Breast epithelium (tissue), 4 donors: ENCODE data around the gene NUP98. TPM values are rescaled to one million over a fixed set of nuclear protein-coding genes. Genes with fewer than 3 reads are reported as not detected.
"Not testable (repeated sequence)": the region's sequence is repeated elsewhere in the genome, so short reads cannot be mapped to it uniquely, and the experiment has no call there.

Source experiments
- DNase-seq, 2 donors: peaks; one replicate each; pipeline ENCODE4 v3.0.0-alpha.2; 2019; ENCODE audit warnings: low spot score in 2 of 2
- H3K27ac ChIP-seq, 2 donors: fragments of 200-600 bp; sonication (generic) in 1 of 2; one replicate each; pipeline ENCODE4 v1.5.1; 2016 to 2019; ENCODE audit warnings: mild to moderate bottlenecking in 1 of 2
- H3K27me3 ChIP-seq, 2 donors: fragments of 200-600 bp; sonication (generic) in 1 of 2; one replicate each; pipeline versions ENCODE4 v1.5.1 to v1.6.0; 2017 to 2019; ENCODE audit warnings: control low read depth in 1 of 2, mild to moderate bottlenecking in 1 of 2
- H3K36me3 ChIP-seq: fragments of 200-600 bp; one replicate; pipeline ENCODE4 v1.5.1; 2019
- H3K4me1 ChIP-seq, 2 donors: fragments of 200-600 bp; sonication (generic); one replicate each; pipeline ENCODE4 v1.5.1; 2016 to 2019; ENCODE audit warnings: control low read depth in 1 of 2
- H3K4me3 ChIP-seq, 3 donors: fragments of 200-600 bp; sonication (generic); 1 replicate in 2 of 3; 2 replicates in 1 of 3; pipeline ENCODE4 v1.5.1; 2016 to 2019; ENCODE audit warnings: mild to moderate bottlenecking in 3 of 3, moderate library complexity in 2 of 3
- H3K9me3 ChIP-seq, 2 donors: fragments of 200-600 bp; sonication (generic) in 1 of 2; one replicate each; pipeline ENCODE4 v1.5.1; 2016 to 2019; ENCODE audit warnings: control low read depth in 1 of 2
- CTCF ChIP-seq, 3 donors: fragments of 450-650 bp; IDR thresholded peaks; one replicate each; pipeline ENCODE4 v1.5.1; 2016 to 2017; ENCODE audit warnings: antibody characterized with exemption in 3 of 3, mild to moderate bottlenecking in 3 of 3, moderate library complexity in 3 of 3
- POLR2A ChIP-seq: fragments of 450-650 bp; IDR thresholded peaks from one replicate; pipeline ENCODE4 v1.6.1; 2016; ENCODE audit warnings: antibody characterized with exemption, mild to moderate bottlenecking, moderate library complexity
- POLR2AphosphoS5 ChIP-seq, 3 donors: sonication (generic); formaldehyde crosslinking; IDR thresholded peaks; one replicate each; pipeline ENCODE4 v1.6.1; 2017; ENCODE audit warnings: antibody characterized with exemption in 3 of 3
- intact Hi-C: fragments of 100-400 bp; cut with DNase I; formaldehyde crosslinking; loops from one replicate; pipeline ENCODE4 v1.15.1; 2023; ENCODE audit warnings: low total_unique reads
- total RNA-seq, 3 donors: library from RNA; depleted of rRNA; stranded (reverse); fragments of >200 nt; gene quantifications; one replicate each; pipeline ENCODE4 v1.1.0, GENCODE V29; 2016

The NUP98 gene
- total RNA-seq, 3 donors from 2014 or later = 98.1 to 178 (median 142) TPM

GRCh38 chr11:3645552-3645951 is 151.8 kb downstream of the NUP98 start:
- Histone ChIP-seq H3K36me3 (no peaks in the 10 kb centered on the region), H3K9me3 (no peaks in the 10 kb centered on the region), H3K27ac (no peak overlapping the region), H3K27me3 (no peaks in the 10 kb centered on the region), H3K4me1 (no peaks in the 10 kb centered on the region), H3K4me3 (no peak overlapping the region)
- no peak for TF ChIP-seq POLR2AphosphoS5 (IDR thresholded peaks at IDR 0.05)
- TF ChIP-seq POLR2A = no peak
- no peak for TF ChIP-seq CTCF (IDR thresholded peaks at IDR 0.05)
- no peak for DNase-seq
- intact Hi-C loops = no loop called here

- TF ChIP-seq POLR2AphosphoS5 (IDR thresholded peaks at IDR 0.05) (no peak), CTCF (IDR thresholded peaks at IDR 0.05) (no peak), POLR2A (no peak)
- Histone ChIP-seq H3K27me3 (no peaks in the 10 kb centered on the region), H3K4me3 (no peak within 1 kb of the TSS), H3K4me1 (no peaks in the 10 kb centered on the region), H3K36me3 (no peaks in the 10 kb centered on the region), H3K9me3 (no peaks in the 10 kb centered on the region), H3K27ac (no peak within 1 kb of the TSS)
- DNase-seq = no peak
- intact Hi-C loops = no loop called here
These were observed 152.5 kb downstream of the NUP98 start, which contains the start of gene ART1 for GRCh38 chr11:3644817-3645235. ART1 (plus strand) TSS chr11:3645128; CDS start chr11:3659214, 14,086 bp downstream.

- H3K27ac ChIP-seq = peak overlapping the region; percentile 72 to 86
- intact Hi-C loops = not testable (repeated sequence)
These were observed 154.2 kb downstream of the NUP98 start for GRCh38 chr11:3643102-3643546.

GRCh38 chr11:3642071-3642951 is 155.0 kb downstream of the NUP98 start:
- H3K4me3 ChIP-seq = peak overlapping the region; percentile 55 to 80 (median 63)
- no peaks in the 10 kb centered on the region for H3K9me3 ChIP-seq
- peak overlapping the region; percentile 72 to 86 for H3K27ac ChIP-seq
- TF ChIP-seq POLR2A (no peak), CTCF (IDR thresholded peaks at IDR 0.05) (no peak), POLR2AphosphoS5 (IDR thresholded peaks at IDR 0.05) (no peak)
- no peaks in the 10 kb centered on the region for H3K4me1 ChIP-seq
- intact Hi-C loops = no loop called here
- H3K36me3 ChIP-seq = no peaks in the 10 kb centered on the region
- no peaks in the 10 kb centered on the region for H3K27me3 ChIP-seq
- peak; percentile 61 to 63 for DNase-seq

More at GRCh38 chr11:3643102-3643546, 154.2 kb downstream of the NUP98 start:
- H3K27me3 ChIP-seq, DNase-seq, H3K4me1 ChIP-seq, H3K9me3 ChIP-seq, H3K36me3 ChIP-seq: not testable (repeated sequence)
- H3K4me3 ChIP-seq = peak overlapping the region in 2 of 3 donors; percentile 63 to 80

- Histone ChIP-seq H3K27ac (peak within 1 kb of the TSS; percentile 72 to 86), H3K36me3 (no peaks in the 10 kb centered on the region), H3K4me1 (no peaks in the 10 kb centered on the region), H3K27me3 (no peaks in the 10 kb centered on the region), H3K4me3 (peak within 1 kb of the TSS; percentile 55 to 80 (median 63)), H3K9me3 (no peaks in the 10 kb centered on the region)
- intact Hi-C loops = no loop called here
- TF ChIP-seq CTCF (IDR thresholded peaks at IDR 0.05) = no peak
- TF ChIP-seq POLR2A = no peak
- no peak for TF ChIP-seq POLR2AphosphoS5 (IDR thresholded peaks at IDR 0.05)
- no peak for DNase-seq
These were observed 155.7 kb downstream of the NUP98 start, which contains the start of gene ART5 for GRCh38 chr11:3641701-3642070. ART5 (minus strand) TSS chr11:3641992; CDS start chr11:3641862, 130 bp downstream.
